Neural progenitor cell (in vitro differentiated cells): ENCODE results near the gene SLBP.

Source experiments
- CTCF ChIP-seq: fragments of 200-600 bp; sonication (generic); IDR thresholded peaks from 2 replicates; pipeline ENCODE4 v1.5.1; 2017; ENCODE audit warnings: antibody characterized with exemption, mild to moderate bottlenecking
- EZH2 ChIP-seq: fragments of 200-600 bp; sonication (generic); IDR thresholded peaks from 2 replicates; pipeline ENCODE4 v1.6.1; 2017; ENCODE audit warnings: antibody characterized with exemption, mild to moderate bottlenecking, moderate library complexity
- EZH2phosphoT487 ChIP-seq: fragments of 200-600 bp; sonication (generic); IDR thresholded peaks from 2 replicates; pipeline ENCODE4 v1.6.1; 2017; ENCODE audit warnings: antibody characterized with exemption

- TF ChIP-seq CTCF = no peak
- TF ChIP-seq EZH2 = no peak
- TF ChIP-seq EZH2phosphoT487 = no peak
These were observed 41.7 kb upstream of the SLBP start for GRCh38 chr4:1753697-1754311.
